ENCODE data around the gene AJUBA. TPM values are rescaled to one million over a fixed set of nuclear protein-coding genes. Genes with fewer than 3 reads are reported as not detected.

AJUBA gene
- total RNA-seq, 2 donors from 2014 or later, result 5.8 to 24.6 TPM

- TF ChIP-seq, protein P1, sequence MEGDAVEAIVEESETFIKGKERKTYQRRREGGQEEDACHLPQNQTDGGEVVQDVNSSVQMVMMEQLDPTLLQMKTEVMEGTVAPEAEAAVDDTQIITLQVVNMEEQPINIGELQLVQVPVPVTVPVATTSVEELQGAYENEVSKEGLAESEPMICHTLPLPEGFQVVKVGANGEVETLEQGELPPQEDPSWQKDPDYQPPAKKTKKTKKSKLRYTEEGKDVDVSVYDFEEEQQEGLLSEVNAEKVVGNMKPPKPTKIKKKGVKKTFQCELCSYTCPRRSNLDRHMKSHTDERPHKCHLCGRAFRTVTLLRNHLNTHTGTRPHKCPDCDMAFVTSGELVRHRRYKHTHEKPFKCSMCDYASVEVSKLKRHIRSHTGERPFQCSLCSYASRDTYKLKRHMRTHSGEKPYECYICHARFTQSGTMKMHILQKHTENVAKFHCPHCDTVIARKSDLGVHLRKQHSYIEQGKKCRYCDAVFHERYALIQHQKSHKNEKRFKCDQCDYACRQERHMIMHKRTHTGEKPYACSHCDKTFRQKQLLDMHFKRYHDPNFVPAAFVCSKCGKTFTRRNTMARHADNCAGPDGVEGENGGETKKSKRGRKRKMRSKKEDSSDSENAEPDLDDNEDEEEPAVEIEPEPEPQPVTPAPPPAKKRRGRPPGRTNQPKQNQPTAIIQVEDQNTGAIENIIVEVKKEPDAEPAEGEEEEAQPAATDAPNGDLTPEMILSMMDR (IDR thresholded peaks at IDR 0.05), result no peak
- Histone ChIP-seq H3K27ac (no peak overlapping the region), H3K4me1 (no peaks in the 10 kb centered on the region), H3K4me3 (no peak overlapping the region), H3K9me3 (no peaks in the 10 kb centered on the region), H3K27me3 (no peaks in the 10 kb centered on the region), H3K36me3 (peaks cover 13% of the 10 kb centered on the region)
- no peak for DNase-seq (ENCODE audit: low spot score)
Observed at GRCh38 chr14:23023795-23024152, 41.4 kb upstream of the AJUBA start.

DNA sequence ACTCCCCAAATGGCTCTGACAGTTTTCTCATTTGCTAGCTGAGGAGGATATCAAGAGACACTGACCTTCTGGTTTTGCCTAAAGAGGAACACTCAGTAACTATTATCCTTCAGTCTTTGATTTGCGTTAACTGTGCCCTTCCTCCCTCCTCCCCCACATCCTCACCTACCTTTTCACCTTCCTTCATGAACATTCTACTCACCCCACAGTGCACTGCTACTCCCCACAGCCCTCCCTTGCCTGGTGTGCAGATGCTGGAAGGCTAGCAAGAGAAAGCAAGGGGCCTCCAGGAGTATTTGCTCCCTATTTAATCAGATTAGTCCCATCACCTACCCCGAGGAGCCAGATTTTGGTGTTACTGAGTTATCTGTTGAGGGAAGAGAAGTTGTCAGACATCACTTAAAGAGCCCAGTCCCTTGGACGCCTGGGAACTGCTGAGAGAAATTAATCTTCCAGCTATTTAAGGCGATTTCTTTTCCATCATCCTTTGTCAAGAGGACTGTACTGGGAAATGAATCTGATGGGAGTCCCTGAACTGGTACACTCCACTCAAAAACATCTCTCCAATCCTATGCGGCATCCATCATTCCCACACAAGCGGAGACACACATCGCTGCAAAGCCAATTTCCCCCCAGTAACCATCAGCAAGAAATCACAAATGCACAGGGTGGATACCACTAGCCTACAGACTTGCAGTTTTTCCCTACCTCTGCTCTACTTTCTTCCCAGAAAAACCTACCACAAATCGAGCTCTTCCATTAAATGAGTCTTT, 40.9 kb upstream of the AJUBA start:
- Histone ChIP-seq H3K4me1 (no peaks in the 10 kb centered on the region), H3K36me3 (peaks cover 13% of the 10 kb centered on the region), H3K9me3 (no peaks in the 10 kb centered on the region), H3K27ac (no peak overlapping the region), H3K27me3 (no peaks in the 10 kb centered on the region), H3K4me3 (no peak overlapping the region)
- DNase-seq (ENCODE audit: low spot score), result no peak
- TF ChIP-seq, protein P1 (IDR thresholded peaks at IDR 0.05), result no peak

GRCh38 chr14:23021889-23022442, 39.6 kb upstream of the AJUBA start:
- no peak for DNase-seq (ENCODE audit: low spot score)
- peaks cover 13% of the 10 kb centered on the region for H3K36me3 ChIP-seq
- no peak overlapping the region for H3K27ac ChIP-seq
- H3K4me1 ChIP-seq, result no peaks in the 10 kb centered on the region
- H3K9me3 ChIP-seq, result no peaks in the 10 kb centered on the region
- H3K4me3 ChIP-seq, result no peak overlapping the region
- no peaks in the 10 kb centered on the region for H3K27me3 ChIP-seq
- TF ChIP-seq, protein P1 (IDR thresholded peaks at IDR 0.05), result no peak

- H3K4me3 ChIP-seq, result no peak overlapping the region
- H3K27me3 ChIP-seq, result no peaks in the 10 kb centered on the region
- peaks cover 13% of the 10 kb centered on the region for H3K36me3 ChIP-seq
- no peaks in the 10 kb centered on the region for H3K4me1 ChIP-seq
- no peaks in the 10 kb centered on the region for H3K9me3 ChIP-seq
- H3K27ac ChIP-seq, result no peak overlapping the region
- no peak for DNase-seq (ENCODE audit: low spot score)
- TF ChIP-seq, protein P1 (IDR thresholded peaks at IDR 0.05), result no peak
Observed at GRCh38 chr14:23021434-23021833, 39.1 kb upstream of the AJUBA start.

DNA sequence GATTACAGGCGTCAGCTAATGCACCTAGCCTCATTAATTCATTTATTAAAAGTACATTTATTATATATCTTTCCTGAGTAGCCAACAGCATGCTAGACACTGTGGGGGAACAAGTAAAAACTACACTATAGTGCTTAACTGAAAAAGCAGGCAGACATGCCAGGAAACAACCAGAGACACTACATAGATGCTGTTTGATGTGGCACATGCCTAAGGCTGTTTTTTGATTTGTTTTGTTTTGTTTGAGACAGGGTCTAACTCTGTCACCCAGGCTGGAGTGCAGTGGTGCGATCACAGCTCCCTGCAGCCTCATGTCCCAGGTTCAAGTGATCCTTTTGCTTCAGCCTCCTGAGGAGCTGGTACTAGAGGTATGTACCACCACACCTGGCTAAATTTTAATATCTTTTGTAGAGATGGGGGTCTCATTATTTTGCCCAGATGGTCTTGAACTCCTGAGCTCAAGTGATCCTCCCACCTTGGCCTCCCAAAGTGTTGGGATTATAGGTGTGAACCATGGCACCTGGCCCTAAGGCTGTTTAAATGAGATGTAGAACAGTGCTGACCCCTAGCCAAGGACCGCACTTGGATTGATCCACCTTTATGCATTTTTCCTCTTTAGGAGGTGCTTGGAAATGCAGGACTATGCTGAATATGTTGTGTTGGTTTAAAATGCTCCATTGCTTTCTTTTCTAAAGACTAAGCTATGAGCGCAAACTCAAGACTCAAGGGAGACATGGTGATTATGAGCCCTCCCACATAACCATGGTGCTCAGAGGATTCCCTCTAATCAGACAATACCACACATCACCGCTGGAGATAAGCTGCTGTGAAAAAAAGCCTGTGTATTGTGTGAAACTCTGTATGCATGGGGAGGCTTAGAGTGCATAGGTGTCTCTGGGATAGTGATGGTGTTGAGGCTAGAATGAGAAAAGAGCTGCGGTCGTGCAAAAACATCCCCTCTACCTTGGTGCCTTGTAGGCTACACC, 38.1 kb upstream of the AJUBA start:
- H3K36me3 ChIP-seq, result peaks cover 3% of the 10 kb centered on the region
- no peak overlapping the region for H3K4me3 ChIP-seq
- TF ChIP-seq, protein P1 (IDR thresholded peaks at IDR 0.05), result no peak
- H3K4me1 ChIP-seq, result no peaks in the 10 kb centered on the region
- H3K9me3 ChIP-seq, result no peaks in the 10 kb centered on the region
- no peak for DNase-seq (ENCODE audit: low spot score)
- no peaks in the 10 kb centered on the region for H3K27me3 ChIP-seq
- H3K27ac ChIP-seq, result no peak overlapping the region

Measured in right atrium auricular region (tissue), 2 donors.